DND-41 (cell line): ENCODE results near the gene TTLL11.

Experiments
- ATAC-seq: fragments of 200-7000 bp; cut with Tn5 transposase; 3 replicates; pipeline ENCODE4 v1.9.1; 2021; ENCODE audit warnings: low read depth; ENCODE audit not compliant: insufficient read depth
- DNase-seq: peaks from one replicate; pipeline ENCODE4 v3.0.0-alpha.2; 2020
- H2AFZ ChIP-seq: 2 replicates; pipeline ENCODE4 v1.6.0; 2012; ENCODE audit warnings: low read depth, low read length
- H3K27ac ChIP-seq: 2 replicates; pipeline ENCODE4 v1.5.1; 2012; ENCODE audit warnings: low read length, inconsistent platforms
- H3K27me3 ChIP-seq: fragments of 200-600 bp; sonication (generic); 2 replicates; pipeline ENCODE4 v1.6.0; 2012; ENCODE audit warnings: low read length, mild to moderate bottlenecking, inconsistent platforms; ENCODE audit not compliant: insufficient read depth, poor library complexity
- H3K36me3 ChIP-seq: 2 replicates; pipeline ENCODE4 v1.5.1; 2012; ENCODE audit warnings: low read length, inconsistent platforms; ENCODE audit not compliant: insufficient read depth
- H3K4me1 ChIP-seq: 2 replicates; pipeline ENCODE4 v1.5.1; 2012; ENCODE audit warnings: mild to moderate bottlenecking, low read length; ENCODE audit not compliant: insufficient read depth
- H3K4me2 ChIP-seq: 2 replicates; pipeline ENCODE4 v1.6.0; 2012; ENCODE audit warnings: mild to moderate bottlenecking, moderate library complexity, low read length, inconsistent platforms; ENCODE audit not compliant: insufficient read depth
- H3K4me3 ChIP-seq, 2 experiments: fragments of 200-600 bp in 1 of 2; shearing (Covaris generic) in 1 of 2; 2 replicates each; pipeline ENCODE4 v1.5.1; 2012 to 2016; ENCODE audit warnings: inconsistent platforms in 2 of 2, low read length in 2 of 2, mild to moderate bottlenecking in 2 of 2, low read depth in 1 of 2, moderate library complexity in 1 of 2
- H3K79me2 ChIP-seq: 2 replicates; pipeline ENCODE4 v1.6.0; 2012; ENCODE audit warnings: low read length, inconsistent platforms; ENCODE audit not compliant: insufficient read depth
- H3K9ac ChIP-seq: 2 replicates; pipeline ENCODE4 v1.6.0; 2012; ENCODE audit warnings: low read depth, mild to moderate bottlenecking, inconsistent platforms, low read length, moderate library complexity
- H3K9me3 ChIP-seq: 2 replicates; pipeline ENCODE4 v1.5.1; 2012; ENCODE audit warnings: low read length, moderate library complexity, mild to moderate bottlenecking, inconsistent platforms; ENCODE audit not compliant: insufficient read depth, severe bottlenecking
- H4K20me1 ChIP-seq: 2 replicates; pipeline ENCODE4 v1.6.0; 2012; ENCODE audit warnings: low read length; ENCODE audit not compliant: insufficient read depth
- CTCF ChIP-seq: IDR thresholded peaks from 2 replicates; pipeline ENCODE4 v1.5.1; 2012; ENCODE audit warnings: borderline replicate concordance, low read length, moderate library complexity, mild to moderate bottlenecking; ENCODE audit not compliant: poor library complexity, severe bottlenecking; ENCODE audit errors: extremely low read depth
- EZH2 ChIP-seq: IDR thresholded peaks from 3 replicates; pipeline ENCODE4 v1.6.1; 2012; ENCODE audit warnings: borderline replicate concordance, low read depth, mild to moderate bottlenecking, moderate library complexity, low read length, inconsistent platforms; ENCODE audit not compliant: severe bottlenecking

Gene TTLL11

DNA sequence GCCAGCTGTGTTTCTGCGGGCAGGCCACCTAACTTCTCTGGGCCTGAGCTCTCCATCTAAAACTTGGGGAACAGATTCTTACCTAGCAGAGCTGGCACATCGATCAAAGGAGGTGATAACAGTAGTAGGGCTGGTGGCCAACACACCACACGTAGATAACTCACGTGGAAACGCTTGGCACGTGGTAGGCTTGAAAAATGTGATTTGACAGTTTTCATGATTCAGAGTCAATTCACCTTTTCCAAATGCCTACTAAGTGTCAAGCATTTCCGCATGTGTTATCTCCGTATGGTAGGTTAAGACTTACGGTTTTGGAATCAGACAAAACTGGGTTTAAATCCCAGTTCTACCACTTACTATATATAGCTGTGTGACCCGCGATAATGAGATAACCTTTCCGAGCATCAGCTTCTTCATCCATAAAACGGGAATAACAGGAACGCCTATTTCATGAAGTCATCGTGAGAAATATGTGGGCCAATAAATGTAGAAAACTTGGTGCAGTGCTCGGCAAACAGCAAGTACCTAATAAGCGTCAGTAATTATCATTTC lies 41.0 kb upstream of the TTLL11 start:
- Histone ChIP-seq H3K36me3 (no peaks in the 10 kb centered on the region), H3K4me1 (no peaks in the 10 kb centered on the region), H4K20me1 (no peaks in the 10 kb centered on the region), H3K4me2 (no peak overlapping the region), H3K27ac (no peak overlapping the region), H2AFZ (no peak overlapping the region), H3K4me3 (no peak overlapping the region), H3K27me3 (no peaks in the 10 kb centered on the region), H3K79me2 (no peaks in the 10 kb centered on the region), H3K9me3 (no peaks in the 10 kb centered on the region), H3K9ac (no peak overlapping the region)
- no peak for DNase-seq
- no peak for TF ChIP-seq EZH2
- no peak for TF ChIP-seq CTCF
- no peak for ATAC-seq

DNA sequence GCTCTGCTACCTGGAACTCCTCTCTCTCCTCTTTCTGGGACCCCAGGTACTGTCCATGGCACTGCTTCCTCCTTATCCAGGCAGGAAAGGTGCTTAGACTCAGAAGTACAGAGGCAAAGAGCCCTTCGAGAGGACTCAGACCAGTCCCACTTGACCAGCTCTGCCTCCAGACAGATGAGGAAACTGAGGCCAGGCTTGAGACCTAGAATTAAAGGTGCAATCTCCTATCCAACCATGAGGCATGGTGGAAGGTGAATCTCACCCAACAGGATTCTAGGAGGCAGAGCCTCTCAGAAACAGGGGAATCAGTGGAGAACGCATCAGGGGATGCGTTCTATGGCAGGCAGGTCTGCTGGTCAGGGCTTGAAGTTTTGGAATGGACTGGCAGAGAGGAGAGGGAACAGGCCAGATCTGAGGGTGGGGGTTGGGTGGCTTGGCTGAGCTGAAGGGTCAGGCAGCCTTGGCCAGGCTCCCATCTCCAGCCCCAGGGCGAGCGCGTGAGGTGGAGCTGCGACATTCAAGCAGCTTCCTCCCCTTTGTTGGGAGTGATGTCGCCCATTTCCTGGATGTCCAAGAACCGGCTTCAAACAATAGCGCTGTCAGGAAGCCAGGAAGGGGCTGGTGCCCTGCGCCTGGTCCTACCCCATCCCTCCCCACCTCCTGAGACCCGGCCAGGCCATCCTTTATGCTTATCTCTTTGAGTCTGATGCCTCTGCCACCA lies 40.3 kb upstream of the TTLL11 start:
- Histone ChIP-seq H3K4me2 (no peak overlapping the region), H3K36me3 (no peaks in the 10 kb centered on the region), H3K4me1 (no peaks in the 10 kb centered on the region), H3K4me3 (no peak overlapping the region), H3K9ac (no peak overlapping the region), H3K27ac (no peak overlapping the region), H4K20me1 (no peaks in the 10 kb centered on the region), H3K9me3 (no peaks in the 10 kb centered on the region), H3K27me3 (no peaks in the 10 kb centered on the region), H2AFZ (no peak overlapping the region), H3K79me2 (no peaks in the 10 kb centered on the region)
- no peak for TF ChIP-seq CTCF
- TF ChIP-seq EZH2: no peak
- no peak for DNase-seq
- no peak for ATAC-seq

DNA sequence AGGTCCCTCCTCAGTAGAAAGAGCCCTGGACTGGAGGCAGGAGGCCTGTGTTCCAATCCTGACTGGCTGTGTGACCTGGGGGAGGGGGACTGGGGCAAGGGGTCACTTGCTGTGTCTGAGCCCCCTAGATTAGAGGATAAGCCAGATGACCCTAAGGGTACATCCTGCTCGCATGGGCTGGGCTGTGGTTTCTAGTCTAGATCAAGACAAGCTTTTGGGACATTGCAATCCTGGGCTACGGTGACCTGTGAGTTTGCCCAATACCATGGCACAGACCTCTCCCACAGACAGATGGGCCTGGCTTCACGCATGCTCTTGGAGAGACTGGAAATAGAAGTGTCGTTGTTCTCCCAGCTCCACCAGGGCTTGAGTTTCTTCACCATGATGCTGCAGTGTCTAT lies 39.4 kb upstream of the TTLL11 start:
- no peak overlapping the region for H3K9ac ChIP-seq
- DNase-seq (no peak), ATAC-seq (no peak)
- H3K36me3 ChIP-seq: no peaks in the 10 kb centered on the region
- H3K4me2 ChIP-seq: no peak overlapping the region
- no peak overlapping the region for H3K27ac ChIP-seq
- H3K4me3 ChIP-seq: no peak overlapping the region
- H3K9me3 ChIP-seq: no peaks in the 10 kb centered on the region
- H4K20me1 ChIP-seq: no peaks in the 10 kb centered on the region
- H3K27me3 ChIP-seq: no peaks in the 10 kb centered on the region
- TF ChIP-seq CTCF (no peak), EZH2 (no peak)
- H3K79me2 ChIP-seq: no peaks in the 10 kb centered on the region
- H2AFZ ChIP-seq: no peak overlapping the region
- no peaks in the 10 kb centered on the region for H3K4me1 ChIP-seq
